Measurements from ENCODE around the gene SUMF1. TPM values are rescaled to one million over a fixed set of nuclear protein-coding genes. Genes with fewer than 3 reads are reported as not detected.

Gene SUMF1
- total RNA-seq, 1 donor from 2014 or later: 17.5 TPM

DNA sequence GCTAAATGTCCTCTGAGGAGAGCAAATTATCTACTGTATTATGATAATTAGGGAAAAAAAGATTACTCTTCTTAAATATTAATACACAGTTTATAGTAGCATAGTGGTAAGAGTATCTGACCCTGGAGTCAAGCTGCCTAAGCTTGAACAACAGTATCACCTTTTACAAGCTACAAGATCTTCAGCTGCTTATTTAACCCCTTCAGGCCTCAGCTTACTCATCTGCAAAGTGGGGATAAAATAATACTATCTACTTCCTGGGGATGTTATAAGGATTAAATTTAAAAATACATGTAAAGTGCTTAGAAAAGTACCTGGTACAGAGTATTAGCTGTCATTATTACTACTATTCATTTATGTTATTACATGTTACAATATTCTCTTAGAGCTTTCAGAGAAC is 42.0 kb downstream of the SUMF1 start:
- DNase-seq (ENCODE audit: low spot score): no peak
- H3K4me3 Mint-ChIP-seq (ENCODE audit: unreplicated experiment): no peak overlapping the region
- H3K4me1 Mint-ChIP-seq (ENCODE audit: unreplicated experiment): peaks cover 11% of the 10 kb centered on the region
- no peaks in the 10 kb centered on the region for H3K36me3 Mint-ChIP-seq (ENCODE audit: low read depth, unreplicated experiment)
- H3K9me3 Mint-ChIP-seq (ENCODE audit: unreplicated experiment): no peaks in the 10 kb centered on the region
- peaks cover 2% of the 10 kb centered on the region for H3K27me3 Mint-ChIP-seq (ENCODE audit: unreplicated experiment)
- H3K27ac Mint-ChIP-seq (ENCODE audit: unreplicated experiment): no peak overlapping the region
- TF ChIP-seq, protein P1, sequence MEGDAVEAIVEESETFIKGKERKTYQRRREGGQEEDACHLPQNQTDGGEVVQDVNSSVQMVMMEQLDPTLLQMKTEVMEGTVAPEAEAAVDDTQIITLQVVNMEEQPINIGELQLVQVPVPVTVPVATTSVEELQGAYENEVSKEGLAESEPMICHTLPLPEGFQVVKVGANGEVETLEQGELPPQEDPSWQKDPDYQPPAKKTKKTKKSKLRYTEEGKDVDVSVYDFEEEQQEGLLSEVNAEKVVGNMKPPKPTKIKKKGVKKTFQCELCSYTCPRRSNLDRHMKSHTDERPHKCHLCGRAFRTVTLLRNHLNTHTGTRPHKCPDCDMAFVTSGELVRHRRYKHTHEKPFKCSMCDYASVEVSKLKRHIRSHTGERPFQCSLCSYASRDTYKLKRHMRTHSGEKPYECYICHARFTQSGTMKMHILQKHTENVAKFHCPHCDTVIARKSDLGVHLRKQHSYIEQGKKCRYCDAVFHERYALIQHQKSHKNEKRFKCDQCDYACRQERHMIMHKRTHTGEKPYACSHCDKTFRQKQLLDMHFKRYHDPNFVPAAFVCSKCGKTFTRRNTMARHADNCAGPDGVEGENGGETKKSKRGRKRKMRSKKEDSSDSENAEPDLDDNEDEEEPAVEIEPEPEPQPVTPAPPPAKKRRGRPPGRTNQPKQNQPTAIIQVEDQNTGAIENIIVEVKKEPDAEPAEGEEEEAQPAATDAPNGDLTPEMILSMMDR (IDR thresholded peaks at IDR 0.05; ENCODE audit: unreplicated experiment): no peak

DNA sequence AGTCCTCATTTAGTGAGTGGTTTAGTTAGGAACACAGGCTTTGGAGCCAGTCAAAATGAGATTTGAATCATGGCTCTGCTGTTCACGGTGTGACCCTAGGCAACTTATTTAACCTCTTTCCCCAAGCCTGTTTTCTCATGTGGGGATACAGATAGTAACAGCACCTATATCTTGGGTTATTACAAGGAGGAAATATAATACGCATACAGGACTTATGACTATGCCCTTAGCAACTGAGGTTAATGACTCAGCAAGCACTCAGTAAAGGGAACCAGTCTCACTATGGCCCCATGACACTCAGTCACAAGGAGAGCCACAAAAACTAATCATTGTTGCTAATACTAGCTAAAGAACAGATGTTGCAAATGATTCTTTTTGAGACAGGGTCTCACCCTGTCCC is 45.9 kb downstream of the SUMF1 start:
- H3K27me3 Mint-ChIP-seq (ENCODE audit: unreplicated experiment): peaks cover 2% of the 10 kb centered on the region
- H3K4me1 Mint-ChIP-seq (ENCODE audit: unreplicated experiment): no peaks in the 10 kb centered on the region
- no peak overlapping the region for H3K27ac Mint-ChIP-seq (ENCODE audit: unreplicated experiment)
- TF ChIP-seq, protein P1 (IDR thresholded peaks at IDR 0.05; ENCODE audit: unreplicated experiment): no peak
- H3K9me3 Mint-ChIP-seq (ENCODE audit: unreplicated experiment): no peaks in the 10 kb centered on the region
- DNase-seq (ENCODE audit: low spot score): no peak
- no peaks in the 10 kb centered on the region for H3K36me3 Mint-ChIP-seq (ENCODE audit: low read depth, unreplicated experiment)
- H3K4me3 Mint-ChIP-seq (ENCODE audit: unreplicated experiment): no peak overlapping the region

DNA sequence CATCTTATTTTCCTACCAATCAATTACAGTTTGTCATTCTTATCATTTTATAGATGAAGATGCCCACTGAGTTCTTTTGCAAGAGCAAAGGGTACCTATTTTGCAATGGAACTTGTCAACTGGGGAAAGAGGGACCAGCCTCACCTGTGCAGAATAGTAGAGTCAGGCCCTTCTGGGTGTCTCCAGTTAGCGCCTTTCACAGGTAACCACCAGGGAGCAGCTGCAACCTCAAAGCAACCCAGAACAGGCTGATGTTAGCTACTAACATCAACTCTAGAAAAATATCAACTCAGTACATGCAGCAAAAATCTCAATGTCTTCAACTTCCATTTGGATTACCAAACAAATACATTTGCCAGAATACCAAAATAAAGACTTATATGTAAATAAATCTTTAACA is 47.1 kb downstream of the SUMF1 start:
- no peaks in the 10 kb centered on the region for H3K36me3 Mint-ChIP-seq (ENCODE audit: low read depth, unreplicated experiment)
- TF ChIP-seq, protein P1 (IDR thresholded peaks at IDR 0.05; ENCODE audit: unreplicated experiment): no peak
- H3K4me3 Mint-ChIP-seq (ENCODE audit: unreplicated experiment): no peak overlapping the region
- H3K9me3 Mint-ChIP-seq (ENCODE audit: unreplicated experiment): no peaks in the 10 kb centered on the region
- no peak overlapping the region for H3K27ac Mint-ChIP-seq (ENCODE audit: unreplicated experiment)
- peaks cover 2% of the 10 kb centered on the region for H3K27me3 Mint-ChIP-seq (ENCODE audit: unreplicated experiment)
- no peaks in the 10 kb centered on the region for H3K4me1 Mint-ChIP-seq (ENCODE audit: unreplicated experiment)
- DNase-seq (ENCODE audit: low spot score): no peak

DNA sequence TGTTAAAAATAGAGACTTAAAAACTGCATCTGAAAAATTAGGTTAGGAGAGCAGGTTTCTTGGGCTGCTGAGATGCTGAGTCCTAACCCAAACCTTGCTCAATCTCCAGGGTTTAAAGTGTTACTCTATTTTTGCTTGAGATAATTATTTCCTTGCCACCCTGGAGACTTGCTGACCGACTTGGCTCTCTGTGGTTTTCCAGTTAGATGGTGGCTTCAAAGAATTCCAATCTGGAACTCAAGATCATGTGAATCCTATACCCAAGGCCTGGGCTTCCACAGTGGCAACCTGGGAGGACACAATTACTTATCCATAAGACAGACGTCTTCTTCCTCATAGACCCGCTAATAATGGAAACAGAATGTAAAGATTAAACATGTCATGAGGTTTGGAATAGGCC is 47.7 kb downstream of the SUMF1 start:
- no peaks in the 10 kb centered on the region for H3K36me3 Mint-ChIP-seq (ENCODE audit: low read depth, unreplicated experiment)
- TF ChIP-seq, protein P1 (IDR thresholded peaks at IDR 0.05; ENCODE audit: unreplicated experiment): no peak
- H3K4me3 Mint-ChIP-seq (ENCODE audit: unreplicated experiment): no peak overlapping the region
- no peak overlapping the region for H3K27ac Mint-ChIP-seq (ENCODE audit: unreplicated experiment)
- no peaks in the 10 kb centered on the region for H3K9me3 Mint-ChIP-seq (ENCODE audit: unreplicated experiment)
- peaks cover 2% of the 10 kb centered on the region for H3K27me3 Mint-ChIP-seq (ENCODE audit: unreplicated experiment)
- H3K4me1 Mint-ChIP-seq (ENCODE audit: unreplicated experiment): no peaks in the 10 kb centered on the region
- DNase-seq (ENCODE audit: low spot score): no peak

DNA sequence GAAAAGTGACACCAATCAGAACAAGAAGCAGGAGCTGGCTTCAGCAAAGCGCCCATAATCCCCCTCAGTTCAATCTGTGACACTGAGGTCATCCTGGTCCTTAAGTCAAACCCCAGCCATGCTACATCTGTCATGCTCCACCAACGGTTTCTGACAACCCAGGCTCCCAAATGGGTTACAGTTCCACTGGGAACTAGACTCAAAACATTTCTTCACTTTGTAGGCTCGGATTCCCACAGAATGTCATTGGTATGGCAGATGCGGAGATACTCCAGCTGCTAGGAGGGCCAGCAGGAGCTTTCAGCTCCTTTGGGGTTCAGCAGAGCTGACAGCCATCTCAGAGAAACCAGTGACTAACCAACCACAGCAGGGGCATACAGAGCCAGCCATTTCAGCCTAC is 48.9 kb downstream of the SUMF1 start:
- no peak for DNase-seq (ENCODE audit: low spot score)
- Mint-ChIP-seq H3K4me3 (ENCODE audit: unreplicated experiment) (no peak overlapping the region), H3K36me3 (ENCODE audit: low read depth, unreplicated experiment) (no peaks in the 10 kb centered on the region), H3K4me1 (ENCODE audit: unreplicated experiment) (no peaks in the 10 kb centered on the region), H3K9me3 (ENCODE audit: unreplicated experiment) (no peaks in the 10 kb centered on the region), H3K27me3 (ENCODE audit: unreplicated experiment) (no peaks in the 10 kb centered on the region), H3K27ac (ENCODE audit: unreplicated experiment) (no peak overlapping the region)
- TF ChIP-seq, protein P1 (IDR thresholded peaks at IDR 0.05; ENCODE audit: unreplicated experiment): no peak

All from endothelial cell (in vitro differentiated cells).